ENCODE results near the gene PSMD3.

DNA sequence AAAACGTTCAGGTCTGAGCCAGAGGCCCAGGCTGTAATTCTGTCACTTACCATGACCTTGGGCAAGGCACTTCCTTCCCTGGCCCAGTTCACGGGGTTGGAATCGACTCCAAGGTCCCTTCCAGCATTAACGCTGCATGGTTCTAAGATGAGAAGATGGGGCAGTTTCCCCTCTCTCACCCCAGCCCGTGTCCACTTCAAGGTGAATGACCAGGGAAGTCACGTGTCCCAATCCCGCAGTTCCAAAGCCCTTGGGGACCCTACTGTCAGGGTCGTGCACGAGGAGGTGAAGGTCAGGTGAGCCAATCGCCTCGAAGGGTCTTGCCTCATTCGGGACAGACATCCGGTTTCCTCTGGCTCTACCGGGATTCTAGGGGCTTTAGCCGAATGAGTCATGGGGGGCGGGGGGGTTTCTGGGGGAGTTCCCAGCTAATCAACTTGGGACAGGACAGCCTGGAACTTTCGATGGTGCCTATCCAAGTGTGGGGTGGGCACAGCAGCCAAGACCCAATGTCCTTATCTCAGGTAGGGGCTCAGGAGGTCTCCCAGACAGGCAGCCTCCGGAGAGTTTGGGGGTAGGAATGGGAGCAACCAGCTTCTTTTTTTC, 33.9 kb downstream of the PSMD3 start:
- TF ChIP-seq, protein P1, sequence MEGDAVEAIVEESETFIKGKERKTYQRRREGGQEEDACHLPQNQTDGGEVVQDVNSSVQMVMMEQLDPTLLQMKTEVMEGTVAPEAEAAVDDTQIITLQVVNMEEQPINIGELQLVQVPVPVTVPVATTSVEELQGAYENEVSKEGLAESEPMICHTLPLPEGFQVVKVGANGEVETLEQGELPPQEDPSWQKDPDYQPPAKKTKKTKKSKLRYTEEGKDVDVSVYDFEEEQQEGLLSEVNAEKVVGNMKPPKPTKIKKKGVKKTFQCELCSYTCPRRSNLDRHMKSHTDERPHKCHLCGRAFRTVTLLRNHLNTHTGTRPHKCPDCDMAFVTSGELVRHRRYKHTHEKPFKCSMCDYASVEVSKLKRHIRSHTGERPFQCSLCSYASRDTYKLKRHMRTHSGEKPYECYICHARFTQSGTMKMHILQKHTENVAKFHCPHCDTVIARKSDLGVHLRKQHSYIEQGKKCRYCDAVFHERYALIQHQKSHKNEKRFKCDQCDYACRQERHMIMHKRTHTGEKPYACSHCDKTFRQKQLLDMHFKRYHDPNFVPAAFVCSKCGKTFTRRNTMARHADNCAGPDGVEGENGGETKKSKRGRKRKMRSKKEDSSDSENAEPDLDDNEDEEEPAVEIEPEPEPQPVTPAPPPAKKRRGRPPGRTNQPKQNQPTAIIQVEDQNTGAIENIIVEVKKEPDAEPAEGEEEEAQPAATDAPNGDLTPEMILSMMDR (conservative IDR thresholded peaks at IDR 0.05 in 1 of 2, IDR thresholded peaks at IDR 0.05 in 1 of 2; ENCODE audit: extremely low read depth in 1 of 2, insufficient read depth in 1 of 2, low read depth in 1 of 2, low read length in 2 of 2): no peak
- no peak for TF ChIP-seq EZH2 (IDR thresholded peaks at IDR 0.05; ENCODE audit: borderline replicate concordance, low read length)

Data from mammary epithelial cell (primary cell).